ENCODE data around the gene ACSBG1.

ACSBG1 gene

DNA sequence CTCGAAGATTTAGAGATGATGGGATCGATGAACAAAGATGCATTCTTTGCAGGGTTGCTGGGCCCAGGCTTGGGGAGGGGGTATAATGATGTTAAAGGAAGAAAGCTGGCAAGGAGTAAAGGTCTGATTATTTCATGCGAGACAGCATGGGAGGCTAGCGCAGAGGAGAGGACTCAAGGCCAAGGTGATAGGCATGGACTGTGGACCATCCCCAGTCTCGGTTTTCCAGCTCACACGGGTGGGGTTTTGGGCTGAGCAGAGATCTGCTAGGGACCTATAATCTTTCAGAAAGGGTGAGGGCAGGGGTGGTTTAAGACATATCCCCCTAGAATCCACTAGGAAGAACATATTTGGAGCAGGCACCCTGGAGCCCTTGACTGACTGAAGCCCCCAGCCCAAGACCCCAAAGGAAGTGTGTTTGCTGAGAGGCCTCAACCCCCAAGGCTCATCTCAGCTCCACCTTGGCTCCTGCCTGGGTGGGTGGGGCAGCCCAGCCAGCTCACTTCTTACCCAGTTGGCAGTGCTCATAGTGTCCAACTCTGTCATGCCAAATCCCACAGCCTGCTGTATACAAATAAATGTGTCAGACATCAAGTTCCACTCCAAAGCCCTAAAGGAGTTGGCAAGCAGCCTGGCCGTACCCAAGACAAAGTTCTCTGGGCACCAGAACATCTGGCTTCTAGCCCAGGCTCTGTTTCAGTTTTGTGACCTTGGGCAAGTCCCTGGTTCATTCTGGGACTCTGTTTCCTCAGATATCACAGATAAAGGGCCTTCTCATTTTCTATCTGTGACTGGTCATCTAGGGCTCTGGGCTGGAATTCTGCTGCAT lies 17.9 kb downstream of the ACSBG1 start:
- no peak for DNase-seq

DNA sequence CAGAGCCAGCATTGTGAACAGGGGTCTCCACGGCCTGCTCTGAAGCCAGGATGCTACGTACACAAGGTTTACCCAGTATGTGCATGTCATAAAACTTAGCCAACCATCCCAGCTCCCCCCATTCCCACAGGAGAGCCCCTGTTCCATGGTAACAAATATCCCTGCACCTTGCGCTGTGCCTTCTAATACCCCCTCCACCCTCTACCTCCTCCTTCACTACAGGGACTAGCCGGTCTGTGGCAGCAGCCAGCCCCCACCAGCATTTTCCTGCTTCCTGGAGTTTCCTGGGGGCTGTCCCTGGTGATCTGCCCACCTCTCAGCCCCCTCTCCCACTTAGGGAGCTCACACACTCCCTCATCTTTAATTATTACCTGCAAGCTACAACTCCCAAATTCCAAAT lies 20.4 kb downstream of the ACSBG1 start:
- DNase-seq: no peak

DNA sequence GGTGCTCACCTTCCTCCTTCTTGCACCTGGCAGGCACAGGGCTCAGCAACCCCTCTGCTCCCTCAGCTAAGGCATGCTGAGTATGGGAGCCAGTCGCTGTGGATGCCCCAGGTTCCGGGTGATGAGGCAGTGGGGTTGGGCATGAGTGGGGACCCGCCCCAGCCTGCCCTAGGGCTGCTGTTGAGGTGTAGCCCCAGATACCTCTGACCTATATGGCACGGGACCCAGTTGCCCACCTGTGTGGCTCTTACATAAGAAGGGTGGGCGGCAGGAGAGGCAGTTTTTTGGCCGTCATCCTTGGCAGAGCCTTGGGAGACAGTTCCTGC lies 21.0 kb downstream of the ACSBG1 start:
- DNase-seq: no peak

DNA sequence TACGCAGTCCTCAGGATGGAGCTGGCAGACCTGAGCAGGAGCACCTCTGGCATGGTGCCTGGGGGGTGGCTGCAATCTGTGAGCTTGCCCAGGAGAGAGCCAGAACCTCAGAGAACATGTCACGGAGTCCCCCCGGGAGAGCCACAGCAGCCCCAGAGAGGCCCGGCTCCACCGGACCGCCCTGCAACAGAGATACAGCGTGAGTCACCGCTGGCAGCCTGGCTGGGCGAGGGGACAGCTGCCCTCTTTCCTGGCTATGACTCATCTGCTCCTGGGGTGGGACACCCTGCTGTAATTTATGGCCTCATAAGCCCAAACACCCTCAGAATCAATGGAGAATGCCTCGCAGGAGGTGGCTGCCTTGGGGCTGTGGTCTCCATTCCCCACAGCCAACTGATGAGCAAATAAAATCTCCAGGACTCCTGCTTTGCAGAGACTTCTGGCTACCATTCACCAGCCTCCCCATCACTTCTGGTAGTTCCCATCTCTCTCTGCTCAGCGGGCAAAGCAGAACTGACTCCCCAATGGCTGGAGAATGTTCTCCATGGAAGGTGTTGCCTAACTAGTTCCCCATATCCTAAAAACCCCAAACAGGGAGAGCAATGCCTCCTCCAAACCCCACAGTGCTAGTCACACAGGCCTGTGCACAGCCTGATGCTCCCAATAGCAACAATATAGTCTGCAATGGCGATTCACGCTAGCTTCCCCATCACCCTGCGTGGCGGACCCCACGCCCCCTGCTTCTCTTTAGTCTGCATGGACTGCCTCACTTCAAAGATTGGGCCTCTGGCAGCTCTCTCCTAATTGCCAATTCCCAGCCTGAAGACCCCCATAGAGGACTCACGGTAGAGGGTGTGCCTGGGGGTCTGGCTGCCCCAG lies 21.6 kb downstream of the ACSBG1 start:
- DNase-seq: peak; percentile 65

GRCh38 chr15:78212008-78212407 lies 22.4 kb downstream of the ACSBG1 start:
- DNase-seq: no peak

DNA sequence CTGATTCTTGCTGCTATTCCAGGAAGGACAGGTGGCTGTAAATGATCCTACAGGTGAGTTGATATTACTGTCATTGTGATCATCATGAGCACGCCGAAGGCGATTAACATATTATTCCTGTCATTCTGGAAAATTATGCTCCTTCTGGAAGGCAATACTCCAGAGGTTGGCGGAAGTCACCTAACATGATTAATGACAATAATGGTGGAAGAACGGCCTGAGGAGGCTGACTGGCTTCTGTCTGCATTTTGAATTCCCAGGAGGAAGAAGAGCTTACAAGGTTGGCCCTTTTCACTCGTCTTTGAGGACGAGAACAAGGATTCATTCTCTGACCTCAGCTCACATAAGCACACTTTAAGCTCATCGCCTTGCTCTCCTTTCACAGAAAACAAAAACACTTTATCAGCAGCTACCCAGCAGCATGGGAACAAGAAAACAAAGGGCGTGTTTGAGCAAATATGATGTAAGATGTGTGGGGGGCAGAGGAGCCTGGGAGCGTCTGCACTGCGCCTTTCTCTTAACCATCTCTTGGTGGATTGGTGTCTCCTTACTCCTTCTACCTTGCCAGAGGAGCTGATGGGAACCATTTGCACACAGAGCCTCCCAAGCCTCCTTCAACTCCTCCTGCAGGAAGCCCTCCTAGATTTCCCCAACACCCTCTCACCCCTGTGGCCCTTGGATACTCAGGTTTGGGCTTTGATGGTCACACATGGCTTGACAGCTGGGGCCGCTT lies 23.0 kb downstream of the ACSBG1 start:
- DNase-seq: no peak

DNA sequence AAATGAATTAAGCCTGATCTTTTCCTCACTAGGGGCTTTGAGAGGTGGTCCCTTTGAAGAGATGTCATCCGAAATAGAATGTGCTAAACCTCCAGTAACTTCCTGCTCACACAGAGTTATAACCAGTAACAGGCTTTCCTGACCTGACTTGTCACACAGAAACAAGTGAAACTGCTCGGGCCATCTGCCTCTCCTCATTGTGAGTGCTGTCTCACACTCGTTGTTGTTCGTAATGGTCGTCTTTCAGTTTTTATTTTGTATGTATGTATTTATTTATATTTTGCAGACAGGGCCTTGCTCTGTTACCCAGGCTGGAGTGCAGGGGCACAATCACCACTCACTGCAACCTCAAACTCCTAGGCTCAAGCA lies 24.0 kb downstream of the ACSBG1 start:
- DNase-seq: no peak

- no peak for DNase-seq
These were observed 24.6 kb downstream of the ACSBG1 start for GRCh38 chr15:78209646-78210348.

DNA sequence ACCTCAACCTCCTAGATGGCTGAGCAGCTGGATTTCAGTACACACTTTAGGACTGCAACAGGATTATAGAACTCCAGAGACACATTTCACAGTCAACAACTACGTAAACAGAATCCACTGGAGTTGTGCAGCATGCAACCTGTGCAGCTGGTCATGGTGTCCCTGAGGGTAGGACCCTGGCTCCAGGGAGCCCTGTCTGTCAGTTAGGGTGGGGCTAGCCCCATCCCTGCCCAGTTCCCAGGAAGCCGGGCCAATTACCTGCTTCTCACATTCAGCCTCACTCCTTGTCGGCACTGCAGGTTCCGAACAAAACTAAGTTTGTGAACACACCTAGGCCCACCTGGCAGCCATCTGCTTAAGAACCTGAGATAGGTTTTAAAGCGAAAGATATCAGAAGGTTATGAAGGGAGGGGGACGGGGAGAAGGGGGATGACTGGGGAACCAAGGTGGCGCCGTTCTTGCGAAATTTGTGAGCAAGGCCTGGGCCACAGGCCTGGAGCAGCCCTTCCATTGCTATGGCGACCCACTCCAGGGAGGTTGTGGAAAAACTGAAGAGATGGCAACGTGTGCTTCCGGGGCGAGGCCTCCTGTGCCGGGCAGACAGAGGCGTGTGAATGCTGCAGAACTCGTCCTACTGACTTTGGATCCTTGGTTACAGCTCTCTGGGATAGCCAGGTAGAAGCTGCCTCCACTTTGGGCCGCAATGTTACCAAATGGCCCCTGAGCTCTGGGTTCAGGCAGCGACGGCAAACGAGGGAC lies 25.3 kb downstream of the ACSBG1 start:
- no peak for DNase-seq

DNA sequence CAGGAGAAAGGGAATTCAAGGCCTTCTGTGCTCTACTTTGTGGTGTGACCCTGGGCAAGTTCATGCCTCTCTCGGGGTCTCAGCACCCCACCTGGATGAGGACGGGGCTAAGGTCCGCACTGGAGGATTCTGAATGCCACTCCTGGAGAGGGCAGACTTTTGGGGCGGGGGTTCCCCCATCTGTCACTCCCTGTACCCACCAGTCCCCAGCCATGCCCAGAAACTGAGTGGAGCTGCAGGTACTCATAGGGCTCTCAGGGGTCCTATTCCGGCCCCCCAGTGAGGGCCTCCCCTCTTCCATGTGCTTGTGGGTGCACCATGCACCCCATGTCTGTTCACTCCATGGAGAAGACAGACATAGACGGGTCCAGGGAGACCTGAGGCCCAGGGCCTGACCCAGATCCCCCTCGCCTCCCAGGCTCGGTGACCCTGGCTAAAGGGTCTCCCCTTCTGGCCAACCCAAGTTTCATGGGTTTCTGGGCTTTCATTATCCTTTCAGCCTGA lies 26.0 kb downstream of the ACSBG1 start:
- DNase-seq: no peak

DNA sequence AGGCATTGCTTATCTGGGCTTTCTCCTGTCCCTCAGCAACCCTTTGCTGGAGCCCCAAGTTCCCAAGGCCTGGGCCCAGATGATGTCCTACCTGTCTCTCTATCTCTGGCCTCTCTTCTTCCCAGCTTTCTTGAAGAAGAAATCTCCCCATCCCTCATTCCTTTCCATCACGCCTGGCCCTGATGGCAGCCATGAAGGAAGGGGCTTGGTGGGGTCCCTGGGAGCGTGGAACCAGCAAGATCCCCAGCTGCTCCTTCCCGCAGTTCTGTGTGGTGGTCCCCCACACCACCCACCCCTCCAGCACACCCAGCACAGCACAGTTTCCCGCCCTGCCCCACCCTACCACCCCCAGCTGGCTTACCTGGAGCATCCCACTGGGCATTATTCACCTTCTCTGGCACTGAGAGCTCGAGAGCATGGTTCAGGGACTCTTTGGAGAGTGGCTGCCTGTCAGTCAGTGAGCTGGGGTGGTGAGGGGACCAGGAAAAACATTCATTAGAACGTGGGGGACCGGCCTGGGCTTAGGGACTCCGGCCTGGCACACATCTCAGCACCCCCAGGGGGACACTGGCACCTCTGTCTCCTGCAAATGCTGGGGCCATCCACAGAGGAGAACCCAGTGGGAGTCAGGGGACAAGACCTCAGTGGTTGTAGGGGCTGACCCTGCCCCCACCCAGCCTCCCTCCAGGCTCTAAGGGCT lies 26.6 kb downstream of the ACSBG1 start:
- DNase-seq: no peak

DNA sequence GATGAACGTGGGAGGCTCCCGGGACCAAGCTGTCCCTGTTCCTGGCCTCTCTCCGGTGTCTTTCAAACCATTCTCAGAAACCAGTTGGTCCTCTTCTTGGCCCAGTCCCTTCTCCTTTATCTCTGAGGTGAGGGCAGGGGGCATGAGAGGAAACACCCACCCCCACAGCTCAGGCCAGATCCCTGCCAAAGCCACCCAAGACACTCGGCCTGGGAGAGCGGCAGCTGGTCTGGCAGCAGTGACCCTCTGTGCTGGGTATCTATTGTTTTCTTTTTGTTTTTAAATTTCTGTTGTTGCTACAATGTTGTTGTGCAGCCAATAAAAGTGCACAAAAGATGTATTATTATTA lies 27.3 kb downstream of the ACSBG1 start:
- DNase-seq: no peak

DNA sequence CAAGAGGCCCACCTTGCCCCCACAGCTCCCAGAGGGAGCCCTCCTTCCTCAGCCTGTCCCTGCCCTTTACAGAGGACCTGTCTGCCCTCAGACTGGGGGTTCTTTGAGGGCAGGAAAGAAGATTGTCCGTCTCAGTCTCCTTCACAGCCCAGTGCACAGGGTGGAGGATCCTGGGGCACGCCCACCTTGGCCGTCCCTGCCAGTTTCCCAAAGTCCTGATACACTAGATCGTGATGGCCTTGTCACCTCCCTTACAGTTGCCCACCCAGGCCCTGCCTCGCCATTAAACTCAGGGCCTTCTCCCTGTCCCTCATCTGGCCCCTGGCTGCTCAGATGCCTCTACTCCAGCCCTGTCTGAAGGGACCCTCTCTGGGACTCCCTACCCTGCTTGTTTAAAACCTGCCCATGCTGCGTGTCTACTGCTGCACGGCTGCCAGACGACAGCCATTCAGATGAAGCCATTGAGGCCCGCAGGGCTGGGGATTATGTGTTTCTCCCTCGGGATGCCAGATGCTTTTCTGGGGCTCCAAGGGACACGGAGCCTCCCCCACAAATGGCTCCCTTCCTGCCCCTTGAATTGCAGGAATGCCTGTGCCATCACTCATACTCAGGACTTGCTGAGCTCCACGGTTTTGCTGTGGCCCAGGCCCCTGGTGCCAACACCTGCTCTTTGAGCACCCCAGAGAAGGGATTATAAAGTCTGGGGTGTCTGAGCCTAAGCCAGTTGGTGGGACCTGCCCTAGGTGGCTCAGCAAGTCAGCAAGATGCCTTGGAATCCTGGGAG lies 27.8 kb downstream of the ACSBG1 start:
- no peak for DNase-seq

DNA sequence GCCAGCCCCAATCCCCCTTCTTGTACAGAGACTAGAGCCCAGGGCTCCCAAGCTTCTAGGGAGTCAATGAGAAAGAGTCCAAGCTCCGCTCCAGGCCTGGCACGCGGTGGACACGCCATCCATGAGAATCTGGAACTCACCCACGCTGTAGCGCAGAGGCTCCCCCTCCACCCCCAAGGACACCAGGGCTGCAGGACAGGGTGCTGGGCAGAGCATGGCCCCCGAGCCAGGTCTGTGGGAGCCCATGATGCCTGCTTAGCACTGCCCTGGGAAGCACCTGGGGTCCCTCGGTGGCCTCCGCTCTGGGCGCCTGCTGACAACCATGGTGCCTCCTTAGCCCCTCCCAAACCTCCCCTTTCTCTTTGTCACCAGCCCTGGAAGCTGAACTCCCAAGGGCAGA lies 28.5 kb downstream of the ACSBG1 start:
- DNase-seq: no peak

- DNase-seq: no peak
These were observed 29.0 kb downstream of the ACSBG1 start for GRCh38 chr15:78205337-78205736.

- peak; percentile 52 for DNase-seq
These were observed 29.7 kb downstream of the ACSBG1 start for GRCh38 chr15:78204351-78205309.

- no peak for DNase-seq
These were observed 30.8 kb downstream of the ACSBG1 start for GRCh38 chr15:78203346-78204225.
